HG03354 (cell line): ENCODE measurements around the gene TDRD1.
A peak's percentile ranks its signal among the peaks of the same experiment; 100 is the strongest.
"Not testable (repeated sequence)": the region's sequence is repeated elsewhere in the genome, so short reads cannot be mapped to it uniquely, and the experiment has no call there.

Source experiments
- ATAC-seq: cut with Tn5 transposase; IDR thresholded peaks from one replicate; pipeline ENCODE4 v1.9.1; 2021; ENCODE audit warnings: mild to moderate bottlenecking; ENCODE audit not compliant: unreplicated experiment, poor library complexity, severe bottlenecking

Gene TDRD1

GRCh38 chr10:114179148-114179547, at the start of gene TDRD1:
TDRD1 (plus strand) TSS chr10:114179353; CDS start chr10:114187832, 8,479 bp downstream.
- no peak for ATAC-seq

GRCh38 chr10:114131094-114131493, 48.1 kb upstream of the TDRD1 start:
- ATAC-seq: peak; percentile 71

- no peak for ATAC-seq
Observed at GRCh38 chr10:114135476-114135875, 43.7 kb upstream of the TDRD1 start.

GRCh38 chr10:114138581-114138980, 40.6 kb upstream of the TDRD1 start:
- ATAC-seq: no peak

- ATAC-seq: no peak
Observed at GRCh38 chr10:114140036-114140435, 39.1 kb upstream of the TDRD1 start.

GRCh38 chr10:114140827-114141226, 38.3 kb upstream of the TDRD1 start:
- ATAC-seq: not testable (repeated sequence)

- no peak for ATAC-seq
Observed at GRCh38 chr10:114142018-114142417, 37.1 kb upstream of the TDRD1 start.

GRCh38 chr10:114143160-114143559, 36.0 kb upstream of the TDRD1 start:
- ATAC-seq: no peak

- not testable (repeated sequence) for ATAC-seq
Observed at GRCh38 chr10:114149476-114149875, 29.7 kb upstream of the TDRD1 start.

- ATAC-seq: no peak
Observed at GRCh38 chr10:114151486-114151885, 27.7 kb upstream of the TDRD1 start.

GRCh38 chr10:114151892-114152291, 27.3 kb upstream of the TDRD1 start:
- ATAC-seq: no peak

- ATAC-seq: no peak
Observed at GRCh38 chr10:114157912-114158311, 21.2 kb upstream of the TDRD1 start.

- ATAC-seq: no peak
Observed at GRCh38 chr10:114163062-114163461, 16.1 kb upstream of the TDRD1 start.

- no peak for ATAC-seq
Observed at GRCh38 chr10:114166043-114166442, 13.1 kb upstream of the TDRD1 start.

GRCh38 chr10:114166494-114166893, 12.7 kb upstream of the TDRD1 start:
- ATAC-seq: no peak

GRCh38 chr10:114167985-114168384, 11.2 kb upstream of the TDRD1 start:
- ATAC-seq: no peak

GRCh38 chr10:114168450-114169009, 10.6 kb upstream of the TDRD1 start:
- ATAC-seq: no peak

- no peak for ATAC-seq
Observed at GRCh38 chr10:114172216-114172615, 6.9 kb upstream of the TDRD1 start.

- no peak for ATAC-seq
Observed at GRCh38 chr10:114172776-114173602, 6.2 kb upstream of the TDRD1 start.

- ATAC-seq: peak; percentile 1
Observed at GRCh38 chr10:114173603-114173920, 5.6 kb upstream of the TDRD1 start.

- ATAC-seq: peak; percentile 99
Observed at GRCh38 chr10:114173921-114174694, 5.0 kb upstream of the TDRD1 start, which contains the start of gene CCDC186. CCDC186 (minus strand) TSS chr10:114174203; CDS start chr10:114163268, 10,935 bp downstream.
